SH-SY5Y (cell line): Measurements from ENCODE around the gene BAD.

Experiments used
- GATA2 ChIP-seq: IDR thresholded peaks from 2 replicates; pipeline ENCODE4 v1.6.1; 2011; ENCODE audit warnings: mild to moderate bottlenecking, low read depth, low read length
- GATA3 ChIP-seq: IDR thresholded peaks from 2 replicates; pipeline ENCODE4 v1.6.1; 2011; ENCODE audit warnings: low read depth, mild to moderate bottlenecking, low read length, moderate library complexity

BAD gene

DNA sequence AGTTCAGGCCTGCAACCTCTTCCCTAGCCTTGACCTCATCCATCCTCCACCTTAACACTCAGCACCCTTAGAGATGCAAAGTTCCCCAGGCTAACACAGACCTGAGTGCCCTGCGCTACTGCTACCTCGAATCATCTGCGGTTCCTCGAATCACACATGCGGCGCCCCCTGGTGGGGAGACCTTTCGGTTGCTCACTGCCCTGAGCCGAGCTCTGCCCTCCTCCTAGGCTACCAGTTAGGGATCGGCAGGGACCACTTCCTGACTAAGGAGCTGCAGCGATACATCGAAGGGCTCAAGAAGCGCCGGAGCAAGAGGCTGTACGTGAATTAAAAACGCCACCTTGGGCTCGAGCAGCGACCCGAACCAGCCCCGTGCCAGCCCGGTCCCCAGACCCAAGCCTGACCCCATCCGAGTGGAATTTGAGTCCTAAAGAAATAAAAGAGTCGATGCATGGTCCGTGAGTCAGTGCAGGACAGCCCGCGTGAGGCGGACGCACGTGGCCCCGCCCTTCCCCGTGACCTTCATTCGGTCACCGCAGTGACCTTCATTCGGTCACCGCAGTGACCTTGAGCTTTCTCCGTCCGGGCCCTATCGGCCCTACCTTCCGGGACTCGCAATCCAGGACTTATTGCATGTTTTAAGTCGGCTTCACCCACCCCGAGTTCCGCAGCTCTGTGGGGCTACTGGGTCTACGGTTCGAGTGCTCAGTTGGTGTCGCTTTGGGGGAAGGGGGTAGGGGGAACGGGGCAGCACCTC is 20.0 kb upstream of the BAD start:
- no peak for TF ChIP-seq GATA3
- no peak for TF ChIP-seq GATA2

DNA sequence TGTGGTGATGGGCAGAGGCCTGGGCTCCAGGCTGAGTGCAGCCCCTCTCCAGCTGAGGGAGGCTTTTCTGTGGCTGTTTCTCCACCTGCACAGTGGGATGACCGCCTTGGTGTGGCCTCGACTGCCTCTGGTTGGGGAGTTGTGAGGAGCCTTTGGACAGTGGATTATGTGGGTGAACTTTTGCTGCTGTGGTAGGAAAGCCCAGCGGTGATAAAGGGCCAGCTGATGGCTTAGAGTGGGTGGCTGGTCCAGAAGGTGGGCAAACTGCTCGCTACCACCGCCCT is 19.5 kb upstream of the BAD start:
- TF ChIP-seq GATA3 (no peak), GATA2 (no peak)

DNA sequence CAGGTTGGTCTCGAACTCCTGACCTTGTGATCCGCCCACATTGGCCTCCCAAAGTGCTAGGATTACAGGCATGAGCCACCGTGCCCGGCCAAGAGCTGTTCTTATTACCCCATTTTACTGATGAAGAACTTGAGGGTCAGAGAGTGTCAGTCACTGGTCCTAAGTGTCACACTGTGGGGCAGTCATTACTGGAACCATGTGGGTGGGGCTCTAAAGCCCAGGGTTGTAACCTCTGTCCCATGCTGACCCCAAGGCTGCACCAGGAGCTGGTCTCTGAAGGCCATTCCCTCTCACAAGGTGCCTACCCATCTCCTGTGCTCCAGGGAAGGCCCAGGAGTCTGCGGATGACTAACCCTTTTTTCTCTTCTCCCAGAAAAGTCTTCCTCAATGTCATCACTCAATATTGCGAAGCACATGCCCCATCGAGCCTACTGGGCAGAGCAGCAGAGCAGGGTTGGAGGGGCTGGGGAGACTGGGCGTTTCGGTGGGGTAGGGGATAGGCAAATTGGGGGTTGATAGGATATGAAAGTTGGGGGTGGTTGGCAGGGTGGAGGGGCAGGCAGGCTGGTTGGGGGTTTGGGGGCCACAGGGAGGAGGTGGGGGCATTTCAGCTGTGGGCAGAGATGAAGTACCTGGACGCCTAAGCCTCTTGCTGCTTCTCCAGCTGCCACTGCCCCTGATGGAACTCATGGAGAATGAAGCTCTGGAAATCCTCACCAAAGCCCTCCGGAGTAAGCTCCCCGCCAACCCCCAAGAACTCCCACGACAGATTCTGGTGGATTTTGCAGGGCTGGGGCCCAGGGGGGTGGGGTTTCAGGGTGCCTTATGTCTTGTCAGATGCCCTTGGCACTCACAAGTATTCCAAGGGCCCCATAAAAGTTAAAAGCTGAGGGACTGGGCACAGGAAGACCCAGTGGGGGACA is 18.9 kb upstream of the BAD start:
- no peak for TF ChIP-seq GATA2
- no peak for TF ChIP-seq GATA3

DNA sequence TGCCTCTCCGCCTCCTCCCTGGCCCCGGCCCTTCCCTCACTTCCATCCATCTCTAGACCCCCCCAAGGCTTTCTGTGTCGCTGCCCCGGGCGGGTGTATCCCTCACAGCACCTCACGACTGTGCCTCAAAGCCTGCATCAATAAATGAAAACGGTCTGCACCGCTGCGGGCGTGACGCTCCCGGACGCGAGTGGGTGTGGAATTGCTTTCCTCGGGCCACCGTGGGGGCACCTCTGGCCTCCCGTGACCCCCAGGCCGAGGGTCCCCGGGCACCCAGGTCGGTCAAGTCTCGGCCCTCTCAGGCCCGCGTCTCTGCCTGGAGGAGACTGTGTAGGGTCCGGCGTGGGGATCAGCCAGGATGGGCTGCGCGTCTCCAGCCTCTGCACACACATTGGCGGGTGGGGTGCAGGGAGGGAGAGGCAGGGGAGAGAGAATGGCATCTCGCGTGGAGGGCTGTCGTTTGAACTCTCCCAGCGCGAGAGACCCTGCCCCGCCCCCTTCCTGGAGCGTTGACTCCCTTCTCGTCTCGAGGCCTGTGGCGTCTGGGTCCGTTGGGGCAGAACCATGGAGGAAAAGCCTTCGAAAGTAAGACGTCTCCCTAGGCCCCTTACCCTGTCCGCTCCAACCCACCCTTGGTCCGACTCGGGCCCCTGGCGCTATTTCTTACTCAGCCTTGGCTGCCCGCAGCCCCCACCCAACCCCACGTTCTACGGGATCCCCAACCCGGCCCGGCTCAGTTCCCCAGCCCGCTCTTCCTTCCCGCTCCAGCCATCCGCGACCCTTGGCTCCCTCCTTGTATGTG is 15.6 kb upstream of the BAD start, which contains the start of gene CATSPERZ:
CATSPERZ (plus strand) TSS at position 512 of the 802 bp plus-strand sequence; CDS start at position 565, 53 bp downstream.
- TF ChIP-seq GATA2 = no peak
- no peak for TF ChIP-seq GATA3

DNA sequence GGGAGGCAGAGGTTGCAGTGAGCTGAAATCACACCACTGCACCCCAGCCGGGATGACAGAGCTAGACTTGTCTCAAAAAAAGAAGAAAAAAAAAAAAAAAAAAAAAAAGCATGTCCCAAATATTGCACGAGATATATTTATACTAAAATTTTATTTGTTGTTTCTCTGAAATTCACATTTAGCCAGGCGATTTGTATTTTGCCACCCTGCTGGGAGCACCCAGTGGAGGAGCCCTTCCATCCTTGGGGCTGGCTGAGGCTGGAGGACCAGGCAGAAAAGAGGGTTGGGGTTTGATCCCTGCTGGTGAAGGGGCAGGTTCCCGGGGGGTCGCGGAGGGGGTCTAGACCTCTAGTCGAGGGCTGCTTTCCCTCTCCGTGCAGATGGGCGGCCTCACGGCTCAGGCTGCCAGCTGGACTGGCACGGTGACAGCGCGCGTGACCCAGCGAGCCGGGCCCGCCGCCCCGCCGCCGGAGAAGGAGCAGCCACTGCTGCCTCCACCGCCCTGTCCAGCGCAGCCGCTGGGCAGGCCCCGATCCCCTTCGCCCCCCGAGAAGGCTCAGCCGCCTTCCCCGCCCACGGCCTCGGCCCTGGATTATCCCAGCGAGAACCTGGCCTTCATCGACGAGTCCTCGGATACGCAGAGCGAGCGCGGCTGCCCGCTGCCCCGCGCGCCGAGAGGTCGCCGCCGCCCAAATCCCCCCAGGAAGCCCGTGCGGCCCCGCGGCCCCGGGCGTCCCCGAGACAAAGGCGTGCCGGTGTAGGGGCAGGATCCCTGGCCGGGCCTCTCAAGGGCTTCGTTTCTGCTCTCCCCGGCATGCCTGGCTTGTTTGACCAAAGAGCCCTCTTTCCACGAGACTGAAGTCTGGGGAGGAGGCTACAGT is 14.7 kb upstream of the BAD start:
- TF ChIP-seq GATA2 = no peak

DNA sequence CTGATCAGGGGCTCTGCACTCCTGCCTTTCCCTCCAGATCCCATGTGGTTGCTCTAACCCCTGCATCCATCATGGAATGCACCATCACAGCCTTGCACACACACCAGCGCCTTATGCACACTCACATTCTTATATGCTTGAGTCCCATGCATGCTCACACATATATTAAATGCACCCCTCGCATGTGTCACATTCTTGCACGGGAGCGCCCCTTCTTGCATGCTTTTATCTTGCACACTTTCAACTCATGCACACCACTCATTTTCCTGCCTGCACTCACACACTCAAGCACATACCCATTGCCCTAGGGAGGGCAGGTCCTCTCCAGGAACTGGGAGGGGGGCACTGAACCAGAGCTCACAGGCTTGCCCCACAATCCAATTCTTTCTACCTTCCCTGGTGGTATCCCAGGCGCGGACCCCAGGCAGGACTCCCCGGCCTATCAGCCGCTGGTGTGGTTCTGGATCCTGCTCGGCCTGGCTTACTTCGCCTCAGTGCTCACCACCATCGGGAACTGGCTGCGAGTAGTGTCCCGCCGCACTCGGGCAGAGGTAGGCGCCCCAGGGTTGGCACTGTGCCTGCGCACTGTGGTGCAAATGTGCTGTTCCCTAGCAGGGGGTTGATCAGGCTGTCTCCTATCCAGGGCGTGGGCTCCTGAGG is 13.4 kb upstream of the BAD start:
- no peak for TF ChIP-seq GATA2
- TF ChIP-seq GATA3 = no peak

DNA sequence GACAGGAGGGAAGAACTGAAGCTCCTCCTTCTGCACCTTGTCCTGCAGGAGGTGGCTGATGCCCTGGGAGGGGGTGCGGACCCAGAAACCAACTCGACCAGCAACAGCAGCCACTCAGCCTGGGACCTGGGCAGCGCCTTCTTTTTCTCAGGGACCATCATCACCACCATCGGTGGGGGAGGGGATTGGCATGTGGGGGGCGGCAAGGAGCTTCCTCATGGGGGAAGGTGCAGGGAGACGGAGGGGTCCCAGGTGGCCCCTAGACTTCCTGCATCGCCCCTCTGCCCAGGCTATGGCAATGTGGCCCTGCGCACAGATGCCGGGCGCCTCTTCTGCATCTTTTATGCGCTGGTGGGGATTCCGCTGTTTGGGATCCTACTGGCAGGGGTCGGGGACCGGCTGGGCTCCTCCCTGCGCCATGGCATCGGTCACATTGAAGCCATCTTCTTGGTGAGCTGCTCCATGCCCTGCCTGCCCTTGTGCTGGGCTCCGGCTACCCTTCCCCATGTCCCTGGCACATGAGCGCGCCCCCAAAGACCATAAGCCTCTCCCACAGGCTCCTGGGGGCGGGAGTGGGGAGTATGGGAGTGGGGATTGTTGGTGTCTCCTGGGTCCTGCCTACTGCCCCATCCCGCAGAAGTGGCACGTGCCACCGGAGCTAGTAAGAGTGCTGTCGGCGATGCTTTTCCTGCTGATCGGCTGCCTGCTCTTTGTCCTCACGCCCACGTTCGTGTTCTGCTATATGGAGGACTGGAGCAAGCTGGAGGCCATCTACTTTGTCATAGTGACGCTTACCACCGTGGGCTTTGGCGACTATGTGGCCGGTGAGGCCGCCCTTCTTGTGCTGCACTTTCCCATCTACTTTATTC is 12.6 kb upstream of the BAD start:
- no peak for TF ChIP-seq GATA3
- no peak for TF ChIP-seq GATA2

DNA sequence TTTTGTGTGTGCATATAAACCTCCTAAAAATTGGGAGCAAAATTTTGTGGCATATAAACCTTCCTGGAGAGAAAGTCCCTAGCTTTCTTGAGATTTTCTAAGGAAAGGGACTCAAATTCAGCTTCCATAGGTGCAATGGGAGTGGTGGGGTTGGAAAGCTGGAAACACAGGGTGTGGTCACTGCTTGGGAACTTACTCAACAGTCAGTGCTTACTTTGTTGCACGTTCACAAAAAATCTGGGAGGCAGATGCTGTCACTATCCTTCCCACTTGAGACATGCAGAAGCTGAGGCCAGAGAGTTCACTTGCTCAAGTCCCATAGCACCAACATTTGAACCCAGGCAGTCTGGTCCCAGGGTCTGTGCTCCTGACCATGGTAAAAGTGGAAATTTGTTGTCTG is 11.8 kb upstream of the BAD start:
- TF ChIP-seq GATA3 = no peak
- TF ChIP-seq GATA2 = no peak

DNA sequence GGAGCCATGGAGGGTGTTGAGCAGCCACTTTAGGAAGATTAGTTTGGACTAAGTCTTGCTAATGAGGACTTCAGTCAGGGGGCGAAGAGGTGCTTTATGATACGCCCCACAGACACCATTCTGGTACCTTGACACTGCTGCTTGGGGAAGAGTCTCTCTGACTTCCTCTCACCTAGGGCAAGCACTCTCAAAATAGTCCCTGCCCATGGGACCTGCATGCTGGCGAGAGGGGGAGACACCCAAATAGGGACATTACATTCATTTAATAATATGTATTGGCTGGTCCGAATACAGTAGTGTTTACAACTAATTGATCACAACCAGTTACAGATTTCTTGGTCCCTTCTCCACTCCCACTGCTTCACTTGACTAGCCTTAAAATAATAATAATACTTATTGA is 11.3 kb upstream of the BAD start:
- TF ChIP-seq GATA2 = no peak
- no peak for TF ChIP-seq GATA3

DNA sequence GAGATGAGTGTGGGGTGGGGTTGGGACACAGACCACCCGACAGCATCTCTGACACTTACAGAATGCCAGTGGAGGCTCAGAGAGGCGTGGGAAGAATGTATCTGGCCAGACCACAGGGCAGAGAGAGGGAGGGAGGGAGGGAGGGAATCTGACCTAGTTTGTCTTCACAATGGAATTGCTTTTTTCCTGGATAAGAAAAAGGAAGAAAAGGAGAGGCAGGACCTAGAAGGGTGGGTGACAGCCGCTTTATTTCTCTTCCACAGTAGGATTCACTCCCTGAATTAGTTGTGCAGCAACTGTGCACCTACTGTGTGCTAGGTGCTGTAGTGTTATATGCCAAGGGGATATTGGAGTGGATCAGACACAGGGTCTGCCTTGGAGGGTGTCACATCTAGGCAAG is 10.3 kb upstream of the BAD start:
- no peak for TF ChIP-seq GATA2
- no peak for TF ChIP-seq GATA3

DNA sequence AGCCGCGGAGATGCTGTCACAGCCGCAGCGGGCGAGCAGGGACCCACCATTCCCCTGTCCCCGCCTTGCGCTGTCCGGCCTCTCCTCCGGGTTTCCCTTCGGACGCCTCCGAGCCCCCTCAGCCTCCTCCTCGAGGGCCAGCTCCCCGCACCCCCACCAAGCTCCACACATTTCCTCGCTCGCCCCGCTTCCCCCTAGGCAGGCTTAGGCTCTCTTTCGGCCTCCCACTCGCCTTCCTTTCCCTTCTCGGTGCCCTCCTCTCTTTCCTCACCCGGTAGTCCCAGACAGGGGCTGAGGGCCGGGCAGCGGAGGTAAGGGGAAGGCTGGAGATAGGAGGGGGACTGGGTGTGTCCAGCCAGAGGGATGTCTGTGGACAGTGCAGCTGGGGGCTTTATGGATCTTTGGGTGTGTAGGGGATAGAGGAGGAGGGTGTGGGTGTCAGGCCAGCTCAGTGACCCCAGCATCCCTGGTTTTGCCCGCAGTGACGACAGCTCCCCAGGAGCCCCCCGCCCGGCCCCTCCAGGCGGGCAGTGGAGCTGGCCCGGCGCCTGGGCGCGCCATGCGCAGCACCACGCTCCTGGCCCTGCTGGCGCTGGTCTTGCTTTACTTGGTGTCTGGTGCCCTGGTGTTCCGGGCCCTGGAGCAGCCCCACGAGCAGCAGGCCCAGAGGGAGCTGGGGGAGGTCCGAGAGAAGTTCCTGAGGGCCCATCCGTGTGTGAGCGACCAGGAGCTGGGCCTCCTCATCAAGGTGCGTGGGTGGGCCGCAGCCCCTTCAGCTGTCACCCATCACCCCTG is 8.2 kb upstream of the BAD start:
- TF ChIP-seq GATA2 (no peak), GATA3 (no peak)
